OCI-LY1 (cell line): ENCODE measurements around the gene SLC4A1.

Experiments used
- H2AFZ ChIP-seq: fragments of 200-600 bp; sonication (generic), shearing (Covaris generic); 2 replicates; pipeline ENCODE4 v1.6.0; 2014; ENCODE audit warnings: antibody characterized with exemption, mild to moderate bottlenecking, low read length
- H3F3A ChIP-seq: fragments of 200-600 bp; sonication (generic), shearing (Covaris generic); 2 replicates; pipeline ENCODE4 v1.6.0; 2014; ENCODE audit warnings: mild to moderate bottlenecking, antibody characterized with exemption, low read length, moderate library complexity; ENCODE audit not compliant: insufficient read depth
- H3K27ac ChIP-seq: fragments of 200-600 bp; sonication (generic); 2 replicates; pipeline ENCODE4 v1.5.1; 2014; ENCODE audit warnings: low read length, mixed run types, mild to moderate bottlenecking, low read depth; ENCODE audit not compliant: poor library complexity, severe bottlenecking
- H3K27me3 ChIP-seq: fragments of 200-600 bp; sonication (generic); 2 replicates; pipeline ENCODE4 v1.6.0; 2014; ENCODE audit warnings: antibody characterized with exemption, mild to moderate bottlenecking, low read length, moderate library complexity; ENCODE audit not compliant: insufficient read depth
- H3K36me3 ChIP-seq: fragments of 200-600 bp; sonication (generic); 2 replicates; pipeline ENCODE4 v1.6.1; 2014; ENCODE audit warnings: mild to moderate bottlenecking, antibody characterized with exemption, low read length, moderate library complexity, mixed read lengths; ENCODE audit not compliant: insufficient read depth
- H3K4me1 ChIP-seq: fragments of 200-600 bp; sonication (generic); 2 replicates; pipeline ENCODE4 v1.5.1; 2014; ENCODE audit warnings: mild to moderate bottlenecking, low read length, moderate library complexity; ENCODE audit not compliant: insufficient read depth, severe bottlenecking
- H3K4me2 ChIP-seq: fragments of 200-600 bp; sonication (generic), shearing (Covaris generic); 2 replicates; pipeline ENCODE4 v1.6.1; 2014; ENCODE audit warnings: low read length
- H3K4me3 ChIP-seq: fragments of 200-600 bp; sonication (generic); 2 replicates; pipeline ENCODE4 v1.5.1; 2014; ENCODE audit warnings: low read length, low read depth, mild to moderate bottlenecking, mixed read lengths; ENCODE audit not compliant: poor library complexity, severe bottlenecking
- H3K79me2 ChIP-seq: fragments of 200-600 bp; shearing (Covaris generic); 2 replicates; pipeline ENCODE4 v1.6.1; 2016; ENCODE audit warnings: mixed run types, low read length, mixed read lengths; ENCODE audit not compliant: insufficient read depth
- H3K9ac ChIP-seq: fragments of 200-600 bp; sonication (generic), shearing (Covaris generic); 2 replicates; pipeline ENCODE4 v1.6.1; 2014; ENCODE audit warnings: mild to moderate bottlenecking, low read length, mixed read lengths
- H3K9me2 ChIP-seq: fragments of 200-600 bp; sonication (generic), shearing (Covaris generic); 2 replicates; pipeline ENCODE4 v1.6.1; 2014; ENCODE audit warnings: low read depth, mild to moderate bottlenecking, low read length, mixed read lengths
- H3K9me3 ChIP-seq: fragments of 200-600 bp; shearing (Covaris generic); 2 replicates; pipeline ENCODE4 v1.6.1; 2014; ENCODE audit warnings: low read length, mixed read lengths
- H4K20me1 ChIP-seq: fragments of 200-600 bp; sonication (generic), shearing (Covaris generic); 2 replicates; pipeline ENCODE4 v1.6.0; 2016; ENCODE audit warnings: mild to moderate bottlenecking, low read length; ENCODE audit not compliant: insufficient read depth
- CTCF ChIP-seq: fragments of 200-600 bp; sonication (generic), shearing (Covaris generic); IDR thresholded peaks from 2 replicates; pipeline ENCODE4 v1.5.1; 2017; ENCODE audit warnings: mild to moderate bottlenecking, antibody characterized with exemption, low read length, moderate library complexity, mixed read lengths
- EZH2 ChIP-seq: fragments of 200-600 bp; sonication (generic), shearing (Covaris generic); IDR thresholded peaks from 2 replicates; pipeline ENCODE4 v1.8.0; 2017; ENCODE audit warnings: borderline replicate concordance, mixed run types, mild to moderate bottlenecking, antibody characterized with exemption, low read length, moderate library complexity, mixed read lengths

SLC4A1 gene

GRCh38 chr17:44279346-44279665, 11.4 kb upstream of the SLC4A1 start:
- Histone ChIP-seq H3K27me3 (peaks cover 8% of the 10 kb centered on the region; the same call in 1 of the 2 replicates), H3K27ac (no peak overlapping the region), H2AFZ (no peak overlapping the region), H3K4me2 (no peak overlapping the region), H3K9me3 (no peaks in the 10 kb centered on the region), H3F3A (no peaks in the 10 kb centered on the region), H3K36me3 (no peaks in the 10 kb centered on the region), H4K20me1 (no peaks in the 10 kb centered on the region), H3K79me2 (no peaks in the 10 kb centered on the region), H3K9ac (no peak overlapping the region), H3K9me2 (no peaks in the 10 kb centered on the region), H3K4me1 (no peaks in the 10 kb centered on the region), H3K4me3 (no peak overlapping the region)
- no peak for TF ChIP-seq CTCF
- TF ChIP-seq EZH2, result no peak

GRCh38 chr17:44277976-44278375, 10.0 kb upstream of the SLC4A1 start:
- Histone ChIP-seq H3K27ac (no peak overlapping the region), H3K4me1 (no peaks in the 10 kb centered on the region), H3K4me3 (no peak overlapping the region), H3K79me2 (no peaks in the 10 kb centered on the region), H3K36me3 (no peaks in the 10 kb centered on the region), H3K9me2 (no peaks in the 10 kb centered on the region), H3K9me3 (no peaks in the 10 kb centered on the region), H2AFZ (no peak overlapping the region), H3K27me3 (peaks cover 8% of the 10 kb centered on the region; the same call in 1 of the 2 replicates), H3K9ac (no peak overlapping the region), H4K20me1 (no peaks in the 10 kb centered on the region), H3F3A (no peaks in the 10 kb centered on the region), H3K4me2 (no peak overlapping the region)
- TF ChIP-seq EZH2, result no peak
- no peak for TF ChIP-seq CTCF

GRCh38 chr17:44273607-44274006, 5.7 kb upstream of the SLC4A1 start:
- H3F3A ChIP-seq, result no peaks in the 10 kb centered on the region
- H3K4me3 ChIP-seq, result no peak overlapping the region
- TF ChIP-seq CTCF, result no peak
- TF ChIP-seq EZH2, result no peak
- no peak overlapping the region for H3K4me2 ChIP-seq
- no peaks in the 10 kb centered on the region; the same call in 1 of the 2 replicates for H3K27me3 ChIP-seq
- no peaks in the 10 kb centered on the region for H4K20me1 ChIP-seq
- H3K9me3 ChIP-seq, result no peaks in the 10 kb centered on the region
- no peak overlapping the region for H2AFZ ChIP-seq
- no peak overlapping the region for H3K9ac ChIP-seq
- no peaks in the 10 kb centered on the region for H3K36me3 ChIP-seq
- no peak overlapping the region for H3K27ac ChIP-seq
- H3K9me2 ChIP-seq, result no peaks in the 10 kb centered on the region
- no peaks in the 10 kb centered on the region for H3K79me2 ChIP-seq
- H3K4me1 ChIP-seq, result no peaks in the 10 kb centered on the region
